HepG2 (cell line): ENCODE data around the gene SAYSD1. TPM values are rescaled to one million over a fixed set of nuclear protein-coding genes. Genes with fewer than 3 reads are reported as not detected.

Experiments used
- ATAC-seq: fragments of 200-7000 bp; cut with Tn5 transposase; 3 replicates; pipeline ENCODE4 v1.9.1; 2020; ENCODE audit warnings: mild to moderate bottlenecking, moderate library complexity
- BruUV-seq: library from RNA; stranded (reverse); fragments of 400-500 nt; replicated peaks from 2 replicates; lab custom pipeline; 2021; lab: Mats Ljungman, UMichigan
- CTCF ChIA-PET: fragments of 300-600 bp; formaldehyde crosslinking; extraction: SDS; loops from one replicate; lab custom pipeline; 2021; ENCODE audit warnings: low total read pairs, inconsistent platforms, low intra/inter-chr PET ratio; lab: Yijun Ruan, JAX
- POLR2A ChIA-PET: fragments of 350-600 bp; sonication (Branson Sonifier 250); formaldehyde crosslinking; loops from one replicate; lab custom pipeline; 2020; ENCODE audit warnings: antibody characterized with exemption, inconsistent platforms; lab: Yijun Ruan, JAX
- DNase-seq: peaks from one replicate; pipeline ENCODE4 v3.0.0-alpha.2; 2015; ENCODE audit warnings: low spot score
- FAIRE-seq: peaks from 3 replicates; lab custom pipeline; 2011; peaks lifted over from hg19 to GRCh38; lab: Jason Lieb, UNC
- H2AFZ ChIP-seq: one replicate; pipeline ENCODE4 v1.6.1; 2011; ENCODE audit warnings: low read length, inconsistent platforms
- H3K27ac ChIP-seq: fragments of 300-600 bp; 3 replicates; pipeline ENCODE4 v1.8.0; 2011; ENCODE audit warnings: mixed run types, mild to moderate bottlenecking, mixed read lengths, low read length, inconsistent platforms; ENCODE audit not compliant: insufficient read depth; ENCODE audit errors: extremely low read length
- H3K27me3 ChIP-seq, 2 experiments: fragments of 200-600 bp in 1 of 2; 2 replicates in 1 of 2; 3 replicates in 1 of 2; pipeline versions ENCODE4 v1.6.0 to v1.8.0; 2011; ENCODE audit warnings: low read length in 2 of 2, mild to moderate bottlenecking in 2 of 2, moderate library complexity in 2 of 2, inconsistent platforms in 1 of 2; ENCODE audit not compliant: insufficient read depth in 2 of 2, control insufficient read depth in 1 of 2
- H3K36me3 ChIP-seq, 2 experiments: fragments of 200-600 bp in 1 of 2; replicated peaks in 1 of 2; 2 replicates in 1 of 2; 3 replicates in 1 of 2; pipeline versions ENCODE4 v1.5.1 to v1.8.0; 2011; ENCODE audit warnings: low read length in 2 of 2, inconsistent platforms in 1 of 2; ENCODE audit not compliant: insufficient read depth in 2 of 2, control insufficient read depth in 1 of 2
- H3K4me1 ChIP-seq: 2 replicates; pipeline ENCODE4 v1.5.1; 2012; ENCODE audit warnings: low read length, inconsistent platforms; ENCODE audit not compliant: insufficient read depth
- H3K4me2 ChIP-seq: 2 replicates; pipeline ENCODE4 v1.6.0; 2011; ENCODE audit warnings: low read depth, low read length, inconsistent platforms
- H3K4me3 ChIP-seq, 3 experiments: fragments of 200-600 bp in 1 of 3; sonication (generic), shearing (Covaris generic) in 1 of 3; replicated peaks in 1 of 3; 2 replicates each; pipeline ENCODE4 v1.5.1; 2011 to 2016; ENCODE audit warnings: low read length in 3 of 3, inconsistent platforms in 2 of 3, low read depth in 2 of 3, mild to moderate bottlenecking in 2 of 3, control low read depth in 1 of 3, mixed read lengths in 1 of 3; ENCODE audit not compliant: insufficient read depth in 1 of 3
- H3K79me2 ChIP-seq: one replicate; pipeline ENCODE4 v1.6.1; 2011; ENCODE audit warnings: low read length, inconsistent platforms; ENCODE audit not compliant: insufficient read depth
- H3K9ac ChIP-seq: 2 replicates; pipeline ENCODE4 v1.6.0; 2011; ENCODE audit warnings: mild to moderate bottlenecking, low read depth, low read length, inconsistent platforms; ENCODE audit not compliant: insufficient read depth
- H3K9me3 ChIP-seq: 2 replicates; pipeline ENCODE4 v1.5.1; 2012; ENCODE audit warnings: mild to moderate bottlenecking, low read length
- H4K20me1 ChIP-seq: 2 replicates; pipeline ENCODE4 v1.6.0; 2011; ENCODE audit warnings: inconsistent platforms, mild to moderate bottlenecking, low read length, moderate library complexity; ENCODE audit not compliant: insufficient read depth
- CEBPB ChIP-seq: IDR thresholded peaks from 2 replicates; pipeline ENCODE4 v1.6.1; 2011; ENCODE audit warnings: low read depth, low read length, improper control_type of control experiment, borderline replicate concordance
- CEBPG ChIP-seq: IDR thresholded peaks from 2 replicates; pipeline ENCODE4 v1.6.1; 2016
- MAFF ChIP-seq: IDR thresholded peaks from 2 replicates; pipeline ENCODE4 v1.6.1; 2011; ENCODE audit warnings: low read depth, low read length, improper control_type of control experiment
- NRL ChIP-seq: sonication (generic); formaldehyde crosslinking; IDR thresholded peaks from 2 replicates; pipeline ENCODE4 v1.5.0; 2020; ENCODE audit warnings: missing genetic modification reagents, mild to moderate bottlenecking, moderate library complexity, borderline replicate concordance
- ZFP36L2 ChIP-seq: sonication (generic); formaldehyde crosslinking; IDR thresholded peaks from 2 replicates; pipeline ENCODE4 v1.4.0; 2020; ENCODE audit warnings: missing genetic modification reagents
- ZNF772 ChIP-seq: sonication (generic); formaldehyde crosslinking; IDR thresholded peaks from 2 replicates; pipeline ENCODE4 v1.5.0; 2020; ENCODE audit warnings: mild to moderate bottlenecking, missing genetic modification reagents
- WGBS: methylation state at CpG from one replicate; pipeline ENCODE4 v1.1.6; 2017; ENCODE audit warnings: low lambda C conversion rate; 5-methylcytosine and 5-hydroxymethylcytosine counted together
- in situ Hi-C: cut with HindIII; loops from 2 replicates; pipeline ENCODE4 v1.10.0; 2017; ENCODE audit warnings: low pct_unique_long_range_greater_than_20kb; ENCODE audit not compliant: extremely low pct_ligation_motif_present
- intact Hi-C: fragments of 100-400 bp; cut with micrococcal nuclease; formaldehyde crosslinking; loops from one replicate; pipeline ENCODE4 v1.10.0; 2022; ENCODE audit not compliant: unreplicated experiment
- polyA plus RNA-seq, 8 experiments: library from polyadenylated mRNA; depleted of rRNA in 3 of 8; stranded (reverse) in 7 of 8; unstranded in 1 of 8; fragments of >200 nt; fragmentation: Illumina TruSeq in 4 of 8; extraction: Trizol in 4 of 8; gene quantifications; 2 replicates each; pipeline versions ENCODE4 v1.2.1 to v1.2.3, GENCODE V29; 2011 to 2016; ENCODE audit warnings: low read depth in 4 of 8, missing spikeins in 1 of 8, mixed read lengths in 1 of 8; ENCODE audit not compliant: insufficient read depth in 1 of 8
- total RNA-seq, 5 experiments: library from RNA; depleted of rRNA; stranded (reverse); fragments of >200 nt; fragmentation: Illumina TruSeq; extraction: Trizol; gene quantifications; 2 replicates each; pipeline ENCODE4 v1.2.3, GENCODE V29; 2016; ENCODE audit warnings: low read depth in 1 of 5
- TF ChIP-seq, protein P1 (sequence below): sonication (generic); formaldehyde crosslinking; IDR thresholded peaks from 2 replicates; pipeline ENCODE4 v1.5.0; 2020; ENCODE audit warnings: mild to moderate bottlenecking, missing genetic modification reagents

Gene SAYSD1
- total and polyA plus RNA-seq, 2 of the 13 experiments (the other 11 are each of a cell fraction or from before 2014, with no cell fraction given): 10.1 to 16.0 TPM

DNA sequence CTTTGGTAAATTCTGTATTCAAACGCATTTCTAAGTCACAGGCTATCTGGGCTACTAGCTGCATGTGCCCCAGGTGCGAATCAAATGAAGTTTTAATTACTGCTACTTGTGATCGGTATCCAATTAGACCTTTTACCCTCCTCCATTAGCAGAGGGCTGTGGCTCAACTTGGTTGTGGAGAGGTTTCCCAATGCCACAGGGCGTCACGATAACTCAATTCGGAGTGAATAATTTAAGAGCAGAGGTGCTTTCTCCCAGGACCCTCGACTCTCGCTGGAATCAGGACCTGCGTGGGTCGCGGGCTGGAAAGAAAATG, 640 bp downstream of the SAYSD1 start (continued):
- TF ChIP-seq NRL (CRISPR knock-in tag) (no peak), ZNF772 (CRISPR knock-in tag) (0 out of 2 replicates have a peak, but pooled peaks have one; percentile 10)
- TF ChIP-seq, protein P1, sequence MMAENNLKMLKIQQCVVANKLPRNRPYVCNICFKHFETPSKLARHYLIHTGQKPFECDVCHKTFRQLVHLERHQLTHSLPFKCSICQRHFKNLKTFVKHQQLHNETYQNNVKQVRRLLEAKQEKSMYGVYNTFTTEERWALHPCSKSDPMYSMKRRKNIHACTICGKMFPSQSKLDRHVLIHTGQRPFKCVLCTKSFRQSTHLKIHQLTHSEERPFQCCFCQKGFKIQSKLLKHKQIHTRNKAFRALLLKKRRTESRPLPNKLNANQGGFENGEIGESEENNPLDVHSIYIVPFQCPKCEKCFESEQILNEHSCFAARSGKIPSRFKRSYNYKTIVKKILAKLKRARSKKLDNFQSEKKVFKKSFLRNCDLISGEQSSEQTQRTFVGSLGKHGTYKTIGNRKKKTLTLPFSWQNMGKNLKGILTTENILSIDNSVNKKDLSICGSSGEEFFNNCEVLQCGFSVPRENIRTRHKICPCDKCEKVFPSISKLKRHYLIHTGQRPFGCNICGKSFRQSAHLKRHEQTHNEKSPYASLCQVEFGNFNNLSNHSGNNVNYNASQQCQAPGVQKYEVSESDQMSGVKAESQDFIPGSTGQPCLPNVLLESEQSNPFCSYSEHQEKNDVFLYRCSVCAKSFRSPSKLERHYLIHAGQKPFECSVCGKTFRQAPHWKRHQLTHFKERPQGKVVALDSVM: no peak
- TF ChIP-seq, all 625 proteins: peak for 10

GRCh38 chr6:39113788-39114187, 1.2 kb downstream of the SAYSD1 start:
- H3K4me2 ChIP-seq: peak overlapping the region; percentile 99
- CTCF ChIA-PET: no interaction called here
- TSS peak; percentile 54 for BruUV-seq
- no peaks in the 10 kb centered on the region for H3K9me3 ChIP-seq
- in situ Hi-C loops (no loop called here), intact Hi-C loops (no loop called here)
- FAIRE-seq: no peak
- no peak for ATAC-seq
- no peak overlapping the region for H3K27ac ChIP-seq
- peaks cover 0 to 3% of the 10 kb centered on the region in 2 experiments; a peak in 2 of 5 replicates for H3K36me3 ChIP-seq
- H3K79me2 ChIP-seq: no peaks in the 10 kb centered on the region
- no peak overlapping the region for H2AFZ ChIP-seq
- H3K9ac ChIP-seq: peak overlapping the region; percentile 75; the same call in 1 of the 2 replicates
- POLR2A ChIA-PET: interaction anchor here (1.0 to 1.9 kb wide), 3 partner anchors 12 to 821 kb away, joined by 4 to 13 read pairs (median 5); partner anchors contain the start of gene MOCS1
- H4K20me1 ChIP-seq: no peaks in the 10 kb centered on the region
- no peak for DNase-seq
- TF ChIP-seq CEBPG (CRISPR knock-in tag) (peak; percentile 36; the same call in 1 of the 2 replicates), MAFF (0 out of 2 replicates have a peak, but pooled peaks have one; percentile 14), ZFP36L2 (CRISPR knock-in tag) (no peak), CEBPB (peak; percentile 83)
- TF ChIP-seq, all 625 proteins: peak for 3
- peaks cover 26% of the 10 kb centered on the region for H3K4me1 ChIP-seq
- 94% methylated on average over 1 of the region's 1 CpG for WGBS
- H3K27me3 ChIP-seq: no peaks in the 10 kb centered on the region; a peak in 1 of 5 replicates
- peak overlapping the region; percentile 61 to 77 (median 74); a peak in 5 of 6 replicates for H3K4me3 ChIP-seq
